HL-60/S4 (cell line): ENCODE measurements around the gene NAPA.

Experiments
- in situ Hi-C: fragments of 300-500 bp; cut with MboI; formaldehyde crosslinking; loops from 2 replicates; pipeline ENCODE4 v1.14.3; 2022; ENCODE audit warnings: low sequenced_read_pairs

The NAPA gene

DNA sequence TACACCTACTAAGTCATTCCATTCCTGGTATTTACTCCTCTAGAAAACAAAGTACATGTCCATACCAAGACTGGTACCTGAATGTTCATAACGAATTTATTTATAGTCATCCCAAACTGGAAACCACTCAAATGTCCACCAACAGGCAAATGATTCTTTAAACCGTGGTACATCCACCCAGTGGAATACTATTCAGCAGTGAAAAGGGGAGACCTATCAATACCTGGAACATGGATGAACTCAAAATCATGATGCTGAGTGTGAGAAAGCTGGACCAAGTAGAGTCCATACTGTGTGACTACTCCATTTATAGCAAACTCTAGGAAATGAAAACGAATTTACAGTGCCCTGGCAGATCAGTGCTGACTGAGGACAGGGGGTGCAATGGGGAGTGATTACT, 11.9 kb upstream of the NAPA start:
- in situ Hi-C loops = no loop called here

DNA sequence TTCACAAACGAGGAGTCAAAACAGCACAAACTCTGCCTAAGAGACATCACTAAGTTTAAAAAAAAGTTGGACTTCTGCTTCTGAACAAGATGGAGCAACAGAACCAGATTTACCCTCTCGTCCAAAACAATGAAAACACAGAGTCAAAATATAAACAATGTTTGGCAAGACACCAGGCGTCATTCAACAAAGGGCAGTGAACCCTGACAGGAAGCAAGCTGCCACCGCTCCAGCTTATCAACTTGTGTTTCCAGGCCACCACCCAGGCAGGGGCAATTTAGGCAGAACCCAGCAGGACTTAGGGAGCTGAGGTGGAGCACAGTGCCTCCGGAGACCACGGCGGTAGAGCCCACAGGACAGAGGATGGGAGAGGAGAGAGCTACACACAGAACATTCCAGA, 8.6 kb upstream of the NAPA start:
- in situ Hi-C loops = no loop called here

DNA sequence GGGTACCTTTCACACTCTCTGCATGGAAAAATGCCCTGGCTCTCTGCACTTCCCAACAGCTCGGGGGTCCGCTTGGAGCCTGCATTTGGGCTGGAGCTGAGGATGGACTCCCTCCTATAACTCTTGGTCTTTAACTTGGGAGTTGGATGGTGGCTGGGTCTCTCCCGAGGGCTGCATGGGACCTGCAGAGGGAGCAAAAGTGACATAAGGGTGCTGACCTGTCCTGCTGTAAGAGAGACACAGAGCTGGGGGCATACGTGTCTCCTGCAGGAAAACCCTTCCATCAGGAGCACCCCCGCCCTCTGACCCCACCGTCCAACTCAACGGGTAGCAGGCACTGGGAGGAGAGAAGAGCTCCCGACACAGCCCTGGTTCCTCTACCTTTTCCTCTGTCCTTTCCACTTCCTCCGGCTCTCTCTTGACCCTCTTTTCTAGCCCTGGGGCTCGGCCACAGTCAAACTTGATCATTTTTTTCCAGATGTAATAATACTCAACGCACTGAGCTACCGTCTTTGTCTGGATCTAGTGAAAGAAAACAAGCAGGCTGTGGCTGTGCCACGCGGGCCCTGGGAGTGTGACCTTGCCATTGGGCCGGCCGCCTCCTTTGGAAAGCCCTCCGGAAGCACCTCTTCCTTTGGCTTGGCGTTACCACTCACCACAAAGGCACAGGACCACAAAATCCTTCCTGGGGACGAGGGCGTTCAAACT, 6.8 kb upstream of the NAPA start:
- in situ Hi-C loops = no loop called here

DNA sequence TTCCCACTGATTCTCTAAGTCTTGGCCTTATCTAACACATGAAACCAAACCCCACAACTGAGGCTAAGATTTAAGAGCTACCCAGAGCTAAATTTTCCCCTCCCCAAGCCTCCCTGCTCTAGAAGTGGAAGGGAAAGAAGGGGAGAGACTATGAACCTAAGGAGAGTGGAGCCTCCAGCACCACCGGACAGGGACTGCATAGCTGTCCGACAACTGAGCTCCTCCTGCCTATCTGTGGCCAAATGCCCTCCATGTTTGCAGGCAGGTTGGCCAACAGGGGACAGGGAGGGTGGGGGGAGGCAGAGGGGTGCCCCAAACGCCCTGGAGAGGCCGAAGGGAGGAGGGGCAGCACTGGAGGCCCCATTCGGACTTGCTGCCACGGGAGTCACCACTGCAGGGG, 6.0 kb upstream of the NAPA start:
- in situ Hi-C loops = no loop called here

DNA sequence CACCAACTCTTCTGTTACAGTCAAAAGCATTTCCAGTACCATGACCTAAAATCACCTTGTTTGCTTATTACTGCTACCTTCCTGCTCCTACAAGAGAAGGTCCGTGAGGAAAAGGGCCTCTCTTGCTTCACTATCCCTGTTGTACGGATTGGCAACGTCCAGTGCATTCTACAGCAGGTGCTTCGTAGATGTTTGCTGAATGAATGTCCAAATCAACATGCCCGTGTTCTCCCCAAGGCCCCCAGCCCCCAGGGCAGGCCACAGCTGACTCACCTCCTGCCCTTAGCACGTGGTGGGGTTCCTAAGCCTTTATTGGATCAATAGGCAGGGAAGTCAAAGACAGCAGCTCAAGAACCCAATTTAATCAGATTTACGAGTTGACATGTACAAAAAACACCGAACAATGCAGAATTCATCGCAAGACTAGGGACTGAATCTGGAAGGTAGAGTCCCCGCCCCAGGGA, 5.5 kb upstream of the NAPA start:
- in situ Hi-C loops = no loop called here

DNA sequence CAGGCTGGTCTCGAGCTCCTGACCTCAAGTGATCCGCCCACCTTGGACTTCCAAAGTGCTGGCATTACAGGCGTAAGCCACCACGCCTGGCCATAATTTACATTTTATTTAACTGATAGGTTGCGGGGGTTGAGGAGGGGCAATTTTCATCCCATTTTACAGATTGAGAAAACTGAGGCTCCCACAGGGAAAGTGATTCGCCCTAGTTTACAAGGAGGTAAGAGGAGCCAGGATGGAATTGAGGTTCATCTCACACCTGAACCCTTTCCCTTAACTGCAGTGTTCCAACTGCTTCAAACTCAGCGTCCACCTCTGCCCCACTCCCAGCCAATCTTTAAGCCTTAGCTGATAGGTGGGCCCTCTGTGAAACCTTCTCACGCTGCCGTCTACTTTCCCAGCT, 4.0 kb upstream of the NAPA start:
- in situ Hi-C loops = no loop called here

DNA sequence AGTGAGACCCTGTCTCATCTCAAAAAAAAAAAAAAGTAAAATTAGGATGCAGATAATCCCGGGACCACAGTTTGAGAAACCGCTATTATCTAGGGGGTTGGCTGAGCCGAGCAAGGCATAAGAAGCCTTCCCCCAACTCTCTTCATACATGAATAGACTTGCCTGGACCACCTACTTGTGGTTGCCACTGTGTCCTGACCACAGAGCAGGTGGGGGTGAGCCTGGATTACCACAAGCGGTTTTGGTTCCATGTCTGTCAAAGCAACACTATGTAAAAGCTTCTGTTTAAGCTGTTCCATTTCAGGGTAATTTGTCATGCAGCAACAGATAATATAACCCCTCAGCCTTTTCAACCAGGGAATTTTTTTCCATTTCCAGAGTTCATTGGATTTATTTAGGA, 3.3 kb upstream of the NAPA start:
- in situ Hi-C loops = no loop called here

DNA sequence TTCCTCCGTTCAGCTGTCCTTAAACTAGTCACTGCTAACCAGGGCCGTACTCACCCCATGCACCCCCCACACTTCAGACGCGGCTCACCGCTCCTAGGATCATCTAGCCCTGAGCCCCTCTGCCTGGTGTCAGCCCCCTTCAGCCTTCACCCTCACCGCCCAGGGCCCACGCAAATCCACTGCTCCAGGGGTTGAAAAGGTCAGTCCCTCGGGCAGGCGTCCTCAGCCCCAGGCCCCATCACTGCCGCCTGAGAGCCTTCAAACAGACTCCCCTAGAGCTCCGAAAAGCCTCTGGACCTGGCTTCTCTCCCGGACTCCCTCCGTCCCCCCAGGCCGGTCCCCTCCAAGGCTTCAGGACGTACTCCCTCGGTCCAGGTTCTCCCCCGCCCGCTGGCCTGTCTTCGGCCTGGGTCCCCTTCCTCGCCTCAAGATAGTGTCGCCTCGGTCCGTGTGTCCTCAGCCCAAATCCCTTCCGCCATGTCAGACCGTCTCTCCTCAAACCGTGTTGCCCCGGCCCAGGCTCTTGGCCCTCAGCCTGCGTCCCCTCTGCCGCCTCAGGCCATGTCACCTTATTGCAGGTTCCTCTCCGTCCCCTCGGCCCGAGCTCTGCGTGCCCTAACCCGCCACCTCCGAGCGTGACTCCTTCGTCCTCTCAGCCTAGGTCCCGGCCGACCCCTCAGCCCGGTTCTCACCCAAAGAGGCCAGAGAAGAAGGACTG, 553 bp downstream of the NAPA start:
- in situ Hi-C loops = no loop called here

DNA sequence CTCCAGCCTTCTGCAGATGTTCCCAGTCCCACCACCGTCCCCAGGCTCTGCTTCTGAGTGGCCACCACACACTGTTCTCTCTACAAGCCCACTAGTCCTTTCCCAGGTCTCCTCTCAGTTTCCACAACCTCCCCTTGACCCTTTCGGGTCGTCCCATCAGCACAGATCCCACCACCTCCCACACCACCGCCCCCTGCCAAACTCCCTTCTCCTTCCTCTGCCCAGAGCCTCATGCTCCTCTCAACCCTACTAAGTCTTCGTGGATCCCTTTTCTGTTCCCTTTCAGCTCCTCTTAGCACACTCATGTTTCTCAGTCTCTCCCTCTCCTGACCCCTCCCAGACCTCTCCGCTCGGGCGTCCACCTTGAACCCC, 1.9 kb downstream of the NAPA start:
- in situ Hi-C loops = no loop called here

DNA sequence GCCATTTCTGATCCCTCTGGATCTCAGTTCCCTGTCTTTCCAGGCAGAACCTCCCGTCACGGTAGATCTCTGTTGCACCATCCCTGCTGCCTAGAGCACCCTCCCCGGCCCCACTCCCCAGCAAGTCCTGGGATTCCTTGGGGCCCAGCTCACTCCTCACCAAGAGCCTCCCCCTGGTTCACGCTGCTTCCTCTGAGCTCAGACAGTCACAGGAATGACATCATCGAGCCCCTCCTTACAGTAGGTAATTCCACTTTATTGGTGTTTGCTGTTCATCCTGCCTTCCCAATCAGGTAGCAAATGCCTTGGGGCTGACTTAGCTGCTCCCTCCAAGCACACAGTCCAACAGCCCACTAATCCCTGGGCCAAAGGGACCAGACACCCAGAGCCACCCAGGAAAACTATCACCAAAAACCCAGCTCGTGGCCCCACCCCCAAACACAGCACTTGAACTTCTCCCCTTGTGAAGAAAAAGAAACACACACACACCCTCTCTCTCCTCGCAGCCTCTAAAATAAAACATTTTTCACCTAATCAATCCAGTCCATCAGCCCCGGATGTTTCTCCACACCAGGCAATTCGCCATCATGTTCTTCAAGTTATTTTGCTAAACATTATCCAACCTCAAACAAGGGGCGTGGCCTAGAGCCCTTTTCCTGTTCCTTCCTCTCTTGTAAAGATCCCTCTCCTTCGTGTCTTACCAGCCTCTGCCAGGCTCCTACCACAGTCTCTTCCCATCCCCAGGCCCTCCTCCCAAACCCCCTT, 2.5 kb downstream of the NAPA start:
- in situ Hi-C loops = no loop called here

DNA sequence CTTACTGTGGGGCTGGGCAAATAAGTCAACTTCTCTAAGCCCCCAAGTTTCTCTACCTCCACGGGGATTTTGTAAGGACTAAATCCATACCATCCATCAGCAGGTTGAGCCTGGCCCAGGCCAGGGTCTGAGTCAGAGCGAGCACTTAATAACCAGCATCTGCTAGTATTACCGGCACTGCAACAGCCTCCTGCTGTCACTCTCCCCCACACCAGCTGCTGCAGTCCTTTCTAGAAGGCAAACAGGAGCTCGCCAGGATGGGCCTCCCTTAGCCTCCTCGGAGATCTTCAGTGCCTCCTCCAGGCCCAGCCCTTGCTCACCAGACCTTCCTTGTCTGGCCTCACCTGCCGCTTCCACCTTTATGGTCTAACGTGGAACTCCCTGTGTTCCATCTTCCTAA, 3.2 kb downstream of the NAPA start:
- in situ Hi-C loops = no loop called here

DNA sequence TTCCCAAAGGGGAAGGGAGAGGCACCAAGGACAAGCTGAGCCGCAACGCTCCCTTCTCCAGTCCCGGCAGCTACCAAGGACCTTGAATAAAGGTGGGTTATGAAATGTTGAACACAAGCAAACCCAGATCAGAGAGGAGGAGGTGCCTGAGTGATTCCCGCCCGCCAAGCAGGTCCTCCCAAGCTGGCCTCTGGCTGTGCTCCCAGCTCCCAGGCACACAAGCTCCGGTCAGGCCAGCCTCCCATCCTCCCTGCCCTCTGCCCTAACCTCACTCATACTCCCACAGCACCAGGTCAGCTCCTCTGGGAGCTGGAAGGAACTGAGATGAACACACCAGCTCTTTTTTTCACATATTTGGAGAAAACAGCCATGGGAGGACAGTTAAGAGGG, 3.7 kb downstream of the NAPA start:
- in situ Hi-C loops = no loop called here

DNA sequence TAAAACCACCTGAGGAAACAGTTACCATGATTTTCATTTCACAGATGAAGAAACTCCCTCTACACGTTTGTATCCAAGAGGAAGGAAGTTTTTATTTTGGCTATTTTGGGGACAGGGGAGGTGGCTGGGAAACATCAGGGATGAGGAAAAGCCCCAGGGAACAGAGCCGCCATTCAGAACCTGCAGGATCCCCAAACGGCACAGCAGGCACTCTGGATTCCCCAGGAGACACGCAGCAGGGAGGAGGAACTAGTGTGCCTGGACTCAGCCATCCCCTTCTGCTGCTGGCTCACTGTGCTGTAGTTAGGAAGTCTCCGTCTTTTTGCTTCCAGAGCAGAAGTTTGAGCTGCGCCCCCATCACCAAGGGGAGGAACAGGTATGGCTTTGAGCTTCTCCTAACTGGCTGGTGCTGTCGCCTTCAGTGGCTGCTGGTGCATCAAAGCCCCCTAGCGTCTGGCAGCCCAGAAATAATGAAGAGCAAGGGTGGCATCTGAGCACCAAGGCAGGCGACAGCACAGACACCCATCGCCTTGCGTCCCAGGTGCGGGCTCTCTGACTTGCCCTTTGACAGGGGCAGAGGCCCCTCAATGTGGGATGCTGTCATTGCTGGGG, 4.2 kb downstream of the NAPA start:
- in situ Hi-C loops = no loop called here

DNA sequence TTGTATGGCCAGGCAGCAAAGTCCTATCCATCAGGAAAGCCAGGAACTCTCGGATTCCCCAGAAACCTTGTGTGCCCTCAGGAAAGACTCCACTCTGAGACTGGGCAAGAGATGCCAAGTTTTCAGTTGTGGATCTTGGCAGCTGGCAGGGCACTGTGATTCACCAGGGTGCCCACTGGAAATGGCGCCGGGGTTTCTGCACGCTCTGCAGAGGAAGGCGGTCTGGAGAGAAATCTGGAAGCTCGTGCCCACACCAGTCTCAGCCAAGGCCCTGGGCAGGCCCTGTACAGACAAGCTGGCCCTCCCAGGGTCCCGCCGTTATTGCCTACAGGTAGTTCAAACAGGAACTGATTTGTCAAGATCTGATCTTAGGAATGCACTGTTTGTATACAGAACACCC, 4.9 kb downstream of the NAPA start:
- in situ Hi-C loops = no loop called here

DNA sequence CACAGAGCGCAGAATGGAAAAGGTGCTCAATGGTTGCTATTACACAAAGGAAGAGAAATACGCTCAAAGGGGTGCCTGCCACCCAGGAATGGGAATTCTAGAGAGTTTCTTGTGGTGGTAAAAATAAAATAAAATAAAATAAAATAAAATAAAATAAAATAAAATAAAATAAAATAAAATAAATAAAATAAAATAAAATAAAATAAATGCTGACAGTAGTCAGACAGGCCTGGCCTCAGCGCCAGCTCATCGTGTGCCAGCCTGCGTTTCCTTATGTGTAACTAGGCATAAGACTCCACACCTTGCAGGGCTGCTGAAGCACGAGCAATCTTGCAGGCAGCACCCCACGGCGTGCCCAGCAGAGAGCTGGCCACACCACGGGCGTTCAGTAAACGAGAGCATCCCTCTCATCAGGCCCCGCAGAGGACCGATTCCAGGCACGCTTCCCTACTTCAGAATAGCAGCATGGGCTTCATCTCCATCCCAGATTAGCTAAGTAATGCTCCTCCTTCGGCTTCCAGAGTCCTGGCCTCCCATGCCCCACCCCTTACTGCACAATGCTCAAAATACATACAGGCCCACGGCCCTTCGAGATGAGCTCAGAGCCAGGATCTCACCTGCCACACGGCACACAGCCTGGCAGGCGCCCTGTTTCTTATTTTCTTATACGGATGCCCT, 5.6 kb downstream of the NAPA start:
- in situ Hi-C loops = no loop called here

DNA sequence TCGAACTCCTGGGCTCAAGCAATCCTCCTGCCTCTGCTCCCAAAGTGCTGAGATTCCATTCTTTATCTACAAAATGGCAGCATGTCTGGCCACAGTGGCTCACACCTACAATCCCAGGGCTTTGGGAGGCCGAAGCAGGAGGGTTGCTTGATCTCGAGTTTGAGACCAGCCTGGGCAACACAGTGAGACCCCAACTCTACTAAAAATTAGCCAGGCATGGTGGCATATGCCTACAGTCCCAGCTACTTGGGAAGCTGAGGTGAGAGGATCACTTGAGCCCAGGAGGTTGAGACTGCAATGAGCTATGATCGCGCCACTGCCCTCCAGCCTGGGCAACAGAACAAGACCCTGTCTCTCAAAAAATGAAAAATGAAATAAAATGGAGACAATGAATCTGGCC, 6.1 kb downstream of the NAPA start:
- in situ Hi-C loops = no loop called here

DNA sequence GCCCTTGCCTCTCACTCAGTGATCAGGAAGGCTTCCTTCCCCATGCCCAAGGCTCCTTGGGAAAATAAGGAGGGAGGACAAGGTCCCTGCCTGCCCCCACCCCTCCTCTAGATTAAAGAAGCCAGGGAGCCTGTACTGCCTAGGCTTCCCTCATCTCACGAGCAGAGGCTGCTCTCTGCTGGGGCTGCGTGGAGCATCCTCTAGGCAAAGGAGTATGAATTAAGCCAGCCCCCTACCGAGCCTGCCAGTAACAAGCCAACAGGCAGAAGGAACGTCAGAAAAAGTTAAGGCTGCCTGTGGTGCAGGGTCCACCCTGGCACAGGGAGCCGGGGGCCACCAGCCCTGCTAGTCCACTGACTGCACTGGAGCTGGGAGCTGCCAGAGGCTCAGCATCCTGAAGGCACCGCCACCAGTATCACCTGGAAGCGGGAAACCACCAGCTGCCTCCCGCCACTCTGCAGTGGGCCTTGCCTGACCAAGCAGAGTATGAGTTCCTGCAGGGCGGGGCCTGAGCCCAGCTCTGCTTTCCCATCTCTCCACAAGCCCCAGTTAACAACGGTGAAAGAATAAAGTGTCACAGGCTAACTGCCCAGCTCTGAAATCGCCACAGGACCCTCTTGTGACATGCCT, 6.8 kb downstream of the NAPA start:
- in situ Hi-C loops = no loop called here

DNA sequence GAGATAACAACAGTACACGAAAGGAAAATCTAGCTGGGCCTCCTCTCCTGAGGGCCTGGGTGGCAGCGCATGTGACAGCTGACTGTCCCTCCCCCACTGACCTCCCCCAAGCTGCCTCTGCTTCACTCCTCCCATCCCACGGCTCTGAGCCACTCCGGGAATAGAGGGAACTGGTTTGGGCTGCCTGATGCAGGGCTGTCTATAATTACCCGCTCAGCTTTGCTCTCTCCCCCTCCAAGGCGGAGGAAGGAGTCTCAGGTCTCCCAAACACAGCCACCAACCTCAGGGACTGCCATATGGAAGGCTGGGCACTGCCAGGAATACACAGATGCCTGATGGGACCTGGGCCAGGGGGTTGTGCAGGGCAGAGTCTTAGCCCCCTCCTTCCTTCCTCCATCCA, 7.9 kb downstream of the NAPA start:
- in situ Hi-C loops = no loop called here

DNA sequence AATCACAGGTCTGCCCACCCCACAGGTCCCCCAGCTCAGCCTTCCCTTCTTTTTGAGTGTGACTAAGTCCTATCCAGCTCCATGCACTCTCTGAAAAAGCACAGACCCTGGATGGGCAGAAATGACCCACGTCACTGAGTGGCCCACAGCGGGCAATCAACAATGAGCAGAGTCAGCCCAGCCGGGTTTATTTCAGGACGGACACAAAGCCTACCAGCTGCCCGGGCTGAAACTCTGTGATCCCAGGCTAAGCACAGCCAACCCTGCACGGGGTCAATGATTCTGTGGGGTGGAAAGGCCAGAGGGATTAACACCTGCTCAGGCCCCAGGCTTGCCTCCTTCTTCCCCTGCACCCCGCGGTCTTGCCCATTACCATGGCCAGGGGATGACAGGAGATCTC, 8.4 kb downstream of the NAPA start:
- in situ Hi-C loops = no loop called here

DNA sequence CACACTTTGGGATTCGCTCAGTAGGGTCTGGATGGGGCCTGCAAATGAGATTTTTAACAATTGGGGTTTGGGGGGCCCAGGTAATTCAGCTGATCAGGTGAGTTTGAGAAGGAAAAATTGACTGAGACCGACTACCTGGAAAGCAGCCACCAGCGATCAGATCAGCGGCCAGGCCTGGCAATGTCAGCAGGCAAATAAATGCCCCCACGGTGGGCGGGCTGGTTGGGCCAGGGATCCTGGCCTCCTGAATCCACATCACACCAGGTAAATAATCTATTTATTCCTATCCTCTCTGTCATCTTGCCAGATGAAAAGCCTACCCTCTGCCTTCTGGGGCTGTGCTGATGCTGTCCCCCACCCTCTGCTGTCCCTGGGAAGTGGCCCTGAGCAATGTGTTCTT, 9.4 kb downstream of the NAPA start:
- in situ Hi-C loops = no loop called here

DNA sequence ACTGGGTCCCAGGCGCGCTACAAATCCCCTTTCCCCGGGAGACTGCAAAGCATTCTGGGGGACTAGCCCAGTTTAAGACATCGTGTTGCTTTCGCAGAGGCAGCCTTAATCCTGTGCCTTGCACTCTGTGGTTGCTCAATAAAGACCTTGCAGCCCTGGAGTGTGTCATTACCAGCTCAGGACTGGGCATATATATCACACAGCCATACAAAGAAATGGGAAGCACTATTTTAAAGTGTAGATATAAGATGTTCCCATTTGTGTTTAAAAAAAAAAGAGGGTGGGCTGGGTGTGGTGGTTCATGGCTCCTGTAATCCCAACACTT, 11.1 kb downstream of the NAPA start:
- in situ Hi-C loops = no loop called here
